Measurements from ENCODE around the gene PPP1R18. TPM values are rescaled to one million over a fixed set of nuclear protein-coding genes. Genes with fewer than 3 reads are reported as not detected.

The PPP1R18 gene
- total RNA-seq, 1 experiment from 2014 or later = 33.6 TPM

DNA sequence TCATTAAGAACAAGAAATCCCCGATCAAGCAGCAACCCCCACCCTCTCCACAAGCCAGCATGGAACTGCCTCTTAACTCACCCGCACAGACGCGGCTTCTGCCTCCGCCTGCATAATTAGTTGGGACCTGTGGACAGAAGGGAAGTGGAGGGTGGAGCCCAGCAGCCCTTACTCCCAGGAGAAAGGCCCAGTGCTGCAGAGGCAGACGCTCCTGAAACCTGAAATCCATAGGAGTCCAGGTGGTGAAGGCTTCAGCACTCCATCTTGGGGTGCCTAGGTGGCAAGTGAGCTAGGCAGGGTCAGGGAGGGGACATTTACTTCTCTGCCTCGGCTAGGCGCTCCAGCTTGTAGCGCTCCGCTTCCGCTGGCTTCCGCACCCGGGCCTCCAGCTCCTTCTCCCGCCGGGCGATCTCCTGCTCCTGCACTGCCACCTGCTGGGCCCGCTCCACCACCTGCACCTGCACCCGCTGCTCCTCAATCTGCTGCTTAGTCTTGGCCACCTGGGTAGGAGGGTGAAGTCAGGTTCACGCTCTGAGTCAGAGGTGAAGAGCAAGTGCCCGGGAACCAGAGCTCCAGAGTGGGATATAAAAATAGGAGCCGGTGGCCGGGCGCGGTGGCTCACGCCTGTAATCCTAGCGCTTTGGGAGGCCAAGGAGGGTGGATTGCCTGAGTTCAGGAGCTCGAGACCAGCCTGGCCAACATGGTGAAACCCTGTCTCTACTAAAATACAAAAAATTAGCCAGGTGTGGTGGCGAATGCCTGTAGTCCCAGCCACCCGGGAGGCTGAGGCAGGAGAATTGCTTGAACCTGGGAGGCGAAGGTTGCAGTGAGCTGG, 44.4 kb upstream of the PPP1R18 start:
- peaks cover 4 to 5% of the 10 kb centered on the region in 2 experiments; a peak in 2 of 4 replicates for H3K36me3 ChIP-seq (ENCODE audit: control insufficient read depth in 1 of 2, insufficient read depth in 2 of 2, low read length in 2 of 2)
- peak; percentile 77 for DNase-seq (ENCODE audit: low read depth, low spot score)
- TSS peak; percentile 65 for BruUV-seq (replicated peaks)
- peak overlapping the region; percentile 68 for H3K9ac ChIP-seq (ENCODE audit: low read length)
- H3K27ac ChIP-seq (ENCODE audit: low read depth, low read length) = peak overlapping the region; percentile 55
- RAD21 ChIA-PET (ENCODE audit: low non-redundant PET in 1 of 2, low total read pairs in 2 of 2, uncharacterized antibody in 2 of 2, unreplicated experiment in 2 of 2) = interaction anchor here (0.6 to 1.5 kb wide), 10 partner anchors 44 to 340 kb away, joined by 3 to 22 read pairs (median 4); partner anchors contain the start of genes C6orf136 (in 1 of the 2) and DHX16 (in 1 of the 2)
- H4K20me1 ChIP-seq (ENCODE audit: insufficient read depth) = no peaks in the 10 kb centered on the region
- ATAC-seq = peak; percentile 90
- H3K4me1 ChIP-seq (ENCODE audit: control insufficient read depth in 1 of 2, insufficient read depth in 2 of 2, low read length in 2 of 2) = peaks cover 12 to 37% of the 10 kb centered on the region in 2 experiments
- H3K4me3 ChIP-seq (replicated peaks in 1 of 2; ENCODE audit: low read depth in 1 of 2, low read length in 2 of 2) = peak overlapping the region; percentile 41 to 53
- H3K9me3 ChIP-seq (ENCODE audit: control insufficient read depth in 1 of 2, insufficient read depth in 1 of 2, low read depth in 1 of 2, low read length in 2 of 2) = no peaks in the 10 kb centered on the region
- H3K79me2 ChIP-seq (ENCODE audit: insufficient read depth, low read length) = no peaks in the 10 kb centered on the region
- intact Hi-C loops (cut with micrococcal nuclease) = loop anchor here (1.0 to 5.0 kb wide), 3 partner anchors 52 to 189 kb away; no protein-coding TSS in a partner anchor
- CTCF ChIA-PET = interaction anchor here (0.6 to 3.7 kb wide), 31 partner anchors 9 to 357 kb away, joined by 3 to 70 read pairs (median 5); partner anchors contain the start of genes DHX16, MDC1, MRPS18B and VARS2
- POLR2A ChIA-PET = interaction anchor here (0.6 to 2.5 kb wide), 21 partner anchors 10 to 188 kb away, joined by 3 to 17 read pairs (median 5); partner anchors contain the start of genes C6orf136, FLOT1, IER3 and MDC1
- H3K9me2 ChIP-seq (ENCODE audit: insufficient read depth) = no peaks in the 10 kb centered on the region
- H3K4me2 ChIP-seq (ENCODE audit: low read length) = peak overlapping the region; percentile 80
- H3K27me3 ChIP-seq (ENCODE audit: insufficient read depth, low read length) = no peaks in the 10 kb centered on the region
- H2AFZ ChIP-seq (ENCODE audit: low read depth, low read length, poor library complexity, severe bottlenecking) = no peak overlapping the region
- TF ChIP-seq SIN3A (IDR thresholded peaks at IDR 0.05; ENCODE audit: low read depth) (no peak), RAD21 (IDR thresholded peaks at IDR 0.05; ENCODE audit: low read depth) (peak; percentile 98), EZH2phosphoT487 (IDR thresholded peaks at IDR 0.05; ENCODE audit: borderline replicate concordance) (no peak), TCF7L2 (IDR thresholded peaks at IDR 0.05; ENCODE audit: borderline replicate concordance, extremely low read depth, insufficient read depth, insufficient read length) (no peak), POLR2AphosphoS5 (IDR thresholded peaks at IDR 0.05; ENCODE audit: low read depth, low read length) (peak; percentile 66), EGR1 (IDR thresholded peaks at IDR 0.05; ENCODE audit: low read depth) (no peak), JUND (IDR thresholded peaks at IDR 0.05) (no peak), CBX3 (IDR thresholded peaks at IDR 0.05; ENCODE audit: low read depth) (0 out of 2 replicates have a peak, but pooled peaks have one; percentile 58), ELF1 (IDR thresholded peaks at IDR 0.05; ENCODE audit: borderline replicate concordance, low read depth) (no peak), ZFX (IDR thresholded peaks at IDR 0.05) (no peak), ZNF274 (IDR thresholded peaks at IDR 0.05; ENCODE audit: low read depth, low read length) (no peak), YY1 (IDR thresholded peaks at IDR 0.05; ENCODE audit: extremely low read depth, insufficient replicate concordance, low read depth, low read length) (peak; percentile 67), SP1 (IDR thresholded peaks at IDR 0.05; ENCODE audit: low read depth) (no peak), EZH2 (IDR thresholded peaks at IDR 0.05) (no peak), SRF (IDR thresholded peaks at IDR 0.05; ENCODE audit: low read depth) (no peak), POLR2A (IDR thresholded peaks at IDR 0.05; ENCODE audit: borderline replicate concordance, extremely low read depth, insufficient read depth, insufficient read length) (no peak), CEBPB (IDR thresholded peaks at IDR 0.05; ENCODE audit: low read depth) (no peak), ATF3 (IDR thresholded peaks at IDR 0.05) (no peak)
- TF ChIP-seq, protein P1, sequence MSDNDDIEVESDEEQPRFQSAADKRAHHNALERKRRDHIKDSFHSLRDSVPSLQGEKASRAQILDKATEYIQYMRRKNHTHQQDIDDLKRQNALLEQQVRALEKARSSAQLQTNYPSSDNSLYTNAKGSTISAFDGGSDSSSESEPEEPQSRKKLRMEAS (IDR thresholded peaks at IDR 0.05) = peak; percentile 67; the same call in 1 of the 2 replicates
- TF ChIP-seq, protein P2, sequence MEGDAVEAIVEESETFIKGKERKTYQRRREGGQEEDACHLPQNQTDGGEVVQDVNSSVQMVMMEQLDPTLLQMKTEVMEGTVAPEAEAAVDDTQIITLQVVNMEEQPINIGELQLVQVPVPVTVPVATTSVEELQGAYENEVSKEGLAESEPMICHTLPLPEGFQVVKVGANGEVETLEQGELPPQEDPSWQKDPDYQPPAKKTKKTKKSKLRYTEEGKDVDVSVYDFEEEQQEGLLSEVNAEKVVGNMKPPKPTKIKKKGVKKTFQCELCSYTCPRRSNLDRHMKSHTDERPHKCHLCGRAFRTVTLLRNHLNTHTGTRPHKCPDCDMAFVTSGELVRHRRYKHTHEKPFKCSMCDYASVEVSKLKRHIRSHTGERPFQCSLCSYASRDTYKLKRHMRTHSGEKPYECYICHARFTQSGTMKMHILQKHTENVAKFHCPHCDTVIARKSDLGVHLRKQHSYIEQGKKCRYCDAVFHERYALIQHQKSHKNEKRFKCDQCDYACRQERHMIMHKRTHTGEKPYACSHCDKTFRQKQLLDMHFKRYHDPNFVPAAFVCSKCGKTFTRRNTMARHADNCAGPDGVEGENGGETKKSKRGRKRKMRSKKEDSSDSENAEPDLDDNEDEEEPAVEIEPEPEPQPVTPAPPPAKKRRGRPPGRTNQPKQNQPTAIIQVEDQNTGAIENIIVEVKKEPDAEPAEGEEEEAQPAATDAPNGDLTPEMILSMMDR (IDR thresholded peaks at IDR 0.05 in 2 of 3, conservative IDR thresholded peaks at IDR 0.05 in 1 of 3; ENCODE audit: borderline replicate concordance in 1 of 3, insufficient read depth in 1 of 3, low read depth in 2 of 3, low read length in 2 of 3) = peak; percentile 86 to 91 (median 88)
- TF ChIP-seq, protein P3, sequence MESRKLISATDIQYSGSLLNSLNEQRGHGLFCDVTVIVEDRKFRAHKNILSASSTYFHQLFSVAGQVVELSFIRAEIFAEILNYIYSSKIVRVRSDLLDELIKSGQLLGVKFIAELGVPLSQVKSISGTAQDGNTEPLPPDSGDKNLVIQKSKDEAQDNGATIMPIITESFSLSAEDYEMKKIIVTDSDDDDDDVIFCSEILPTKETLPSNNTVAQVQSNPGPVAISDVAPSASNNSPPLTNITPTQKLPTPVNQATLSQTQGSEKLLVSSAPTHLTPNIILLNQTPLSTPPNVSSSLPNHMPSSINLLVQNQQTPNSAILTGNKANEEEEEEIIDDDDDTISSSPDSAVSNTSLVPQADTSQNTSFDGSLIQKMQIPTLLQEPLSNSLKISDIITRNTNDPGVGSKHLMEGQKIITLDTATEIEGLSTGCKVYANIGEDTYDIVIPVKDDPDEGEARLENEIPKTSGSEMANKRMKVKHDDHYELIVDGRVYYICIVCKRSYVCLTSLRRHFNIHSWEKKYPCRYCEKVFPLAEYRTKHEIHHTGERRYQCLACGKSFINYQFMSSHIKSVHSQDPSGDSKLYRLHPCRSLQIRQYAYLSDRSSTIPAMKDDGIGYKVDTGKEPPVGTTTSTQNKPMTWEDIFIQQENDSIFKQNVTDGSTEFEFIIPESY (IDR thresholded peaks at IDR 0.05; ENCODE audit: extremely low read depth, insufficient replicate concordance, low read length) = peak; percentile 19

All from HCT116 (cell line).